Measurements from ENCODE around the gene WDR83. TPM values are rescaled to one million over a fixed set of nuclear protein-coding genes. Genes with fewer than 3 reads are reported as not detected.

WDR83 gene
- total and polyA plus RNA-seq, 2 of the 4 experiments (the other 2 are of a cell fraction) = 5.9 to 8.9 TPM

DNA sequence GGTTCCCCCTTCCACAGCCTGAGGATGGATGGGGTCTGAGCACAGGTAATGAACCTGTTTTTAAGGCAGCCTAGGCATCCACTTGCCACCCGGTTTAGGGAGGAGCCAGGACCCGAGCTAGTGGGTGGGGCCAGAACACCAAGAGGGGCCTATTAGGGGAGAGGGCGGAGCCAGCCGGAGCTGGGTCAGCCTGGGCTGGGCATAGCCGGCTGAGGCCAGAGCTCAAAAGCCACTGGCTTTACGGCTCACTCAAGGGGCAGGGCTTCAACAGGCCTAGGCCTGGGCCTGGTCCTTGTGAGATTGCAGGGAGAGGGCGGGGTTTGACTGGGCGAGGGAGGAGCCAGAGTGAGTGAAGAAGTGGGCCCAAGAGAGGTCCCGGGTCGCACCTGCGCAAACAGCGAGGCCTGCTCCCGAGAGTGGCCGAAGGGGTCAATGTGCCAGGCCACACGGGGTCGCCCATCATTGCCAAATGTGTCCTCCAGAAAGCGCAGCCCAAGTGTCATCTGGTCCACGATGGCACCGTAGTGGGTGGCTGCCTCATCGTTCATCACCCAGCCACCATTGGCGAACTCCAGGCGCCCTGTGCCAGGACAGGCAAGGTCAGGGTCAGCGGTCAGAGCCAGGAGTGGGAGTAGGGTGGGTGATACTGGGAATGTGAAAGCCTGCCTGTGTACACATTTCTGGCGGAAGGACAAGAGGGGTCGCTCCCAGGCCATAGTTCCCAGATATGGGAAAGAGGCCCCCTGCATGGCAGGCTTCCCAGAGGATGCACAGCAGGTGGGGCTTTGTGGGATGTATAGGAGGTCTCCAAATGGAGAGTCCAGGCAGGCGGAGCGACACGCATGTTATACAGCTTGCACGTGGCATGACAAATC is 2.0 kb upstream of the WDR83 start:
- no peak overlapping the region for H2AFZ ChIP-seq (replicated peaks; ENCODE audit: low read length, poor library complexity)
- 86% methylated on average over 21 of the region's 29 CpGs; no CpG with 5 or more reads in 1 of the 2 experiments for WGBS, 2 experiments (ENCODE audit: extremely low coverage in 2 of 2, insufficient read length in 1 of 2)
- in situ Hi-C loops (cut with MboI; ENCODE audit: low sequenced_read_pairs) = no loop called here
- H4K8ac ChIP-seq (ENCODE audit: low read depth in 2 of 2, low read length in 2 of 2) = no peak overlapping the region
- dilution Hi-C loops (cut with HindIII; ENCODE audit: low sequenced_read_pairs, unreplicated experiment) = no loop called here
- H2AK9ac ChIP-seq (replicated peaks; ENCODE audit: low read depth, low read length, poor library complexity) = peak overlapping the region; percentile 55
- H4K20me1 ChIP-seq (ENCODE audit: insufficient read depth, low read length) = no peaks in the 10 kb centered on the region
- no peak overlapping the region for H2BK15ac ChIP-seq (ENCODE audit: low read depth, low read length)
- H2BK20ac ChIP-seq (ENCODE audit: low read depth, low read length) = no peak overlapping the region
- TF ChIP-seq MAZ (IDR thresholded peaks at IDR 0.05; ENCODE audit: borderline replicate concordance, low read depth, low read length) (no peak), CHD1 (IDR thresholded peaks at IDR 0.05; ENCODE audit: low read depth, low read length) (no peak)
- H3K4me1 ChIP-seq (ENCODE audit: control insufficient read depth, insufficient read depth, low read length) = peaks cover 11% of the 10 kb centered on the region
- no peak overlapping the region for H3K23ac ChIP-seq (ENCODE audit: low read depth, low read length)
- no peak overlapping the region for H2BK120ac ChIP-seq (ENCODE audit: low read depth, low read length)
- no peaks in the 10 kb centered on the region for H3K9me3 ChIP-seq (ENCODE audit: control insufficient read depth, insufficient read depth, low read length)
- no peak overlapping the region for H3K14ac ChIP-seq (replicated peaks; ENCODE audit: low read depth, low read length)
- no peak overlapping the region for H3K56ac ChIP-seq (ENCODE audit: extremely low read depth, insufficient read depth, low read length)
- no peaks in the 10 kb centered on the region for H3K27me3 ChIP-seq (ENCODE audit: control insufficient read depth, insufficient read depth, low read length)
- H3K9ac ChIP-seq (ENCODE audit: low read depth, low read length) = no peak overlapping the region
- H3K4ac ChIP-seq (ENCODE audit: low read depth, low read length) = no peak overlapping the region
- intact Hi-C loops (cut with micrococcal nuclease) = no loop called here
- CTCF ChIA-PET = no interaction called here
- peaks cover 31 to 50% of the 10 kb centered on the region in 2 experiments for H3K79me1 ChIP-seq (ENCODE audit: low read depth in 1 of 2, low read length in 2 of 2)
- H2AK5ac ChIP-seq (ENCODE audit: low read depth, low read length) = no peak overlapping the region
- peaks cover 27% of the 10 kb centered on the region for H3K36me3 ChIP-seq (ENCODE audit: control insufficient read depth, insufficient read depth, low read length)
- H3K18ac ChIP-seq (ENCODE audit: low read depth, low read length) = no peak overlapping the region
- POLR2A ChIA-PET (ENCODE audit: unreplicated experiment) = interaction anchor here (0.9 kb wide), 1 partner anchor 8 kb away, joined by 3 read pairs; no protein-coding TSS in a partner anchor
- no peak overlapping the region for H4K5ac ChIP-seq (ENCODE audit: low read depth, low read length)
- 0 out of 2 replicates have a peak, but pooled peaks cover 13% of the 10 kb centered on the region for H3K9me1 ChIP-seq (ENCODE audit: insufficient read depth, low read length)
- H2BK5ac ChIP-seq (ENCODE audit: low read depth, low read length, poor library complexity, severe bottlenecking) = no peak overlapping the region
- ATAC-seq (ENCODE audit: low read depth) = no peak
- no peak overlapping the region for H4K91ac ChIP-seq (ENCODE audit: insufficient read depth, low read depth, low read length)
- BruUV-seq (replicated peaks) = no TSS peak
- H3K4me3 ChIP-seq (ENCODE audit: insufficient read depth, low read depth, low read length) = no peak overlapping the region
- no peak overlapping the region for H3K27ac ChIP-seq (ENCODE audit: insufficient read depth, low read length)
- no peak for DNase-seq
- no peak overlapping the region for H3K4me2 ChIP-seq (ENCODE audit: low read depth, low read length)
